Motor neuron (in vitro differentiated cells): ENCODE results near the gene HNRNPU. TPM values are rescaled to one million over a fixed set of nuclear protein-coding genes. Genes with fewer than 3 reads are reported as not detected.
"Not testable (repeated sequence)": the region's sequence is repeated elsewhere in the genome, so short reads cannot be mapped to it uniquely, and the experiment has no call there.

Experiments
- ATAC-seq, 8 experiments: fragments of 200-7000 bp; cut with Tn5 transposase; replicated peaks in 6 of 8; 2 replicates each; pipeline ENCODE4 v1.8.0; 2021; ENCODE audit warnings: mild to moderate bottlenecking in 8 of 8, moderate library complexity in 8 of 8
- H3K27ac ChIP-seq, 2 donors: fragments of 250-450 bp; sonication (Bioruptor Pico); 2 replicates each; pipeline ENCODE4 v1.9.0; 2021; ENCODE audit warnings: antibody characterized with exemption in 2 of 2, mild to moderate bottlenecking in 2 of 2, moderate library complexity in 1 of 2
- H3K4me1 ChIP-seq, 2 donors: fragments of 250-450 bp; sonication (Bioruptor Pico); replicated peaks in 1 of 2; 2 replicates each; pipeline ENCODE4 v1.6.1; 2021; ENCODE audit warnings: antibody characterized with exemption in 2 of 2, mild to moderate bottlenecking in 2 of 2, moderate library complexity in 1 of 2
- H3K4me3 ChIP-seq, 5 donors: fragments of 250-450 bp; sonication (Bioruptor Pico); 2 replicates each; pipeline ENCODE4 v1.9.0; 2021; ENCODE audit warnings: antibody characterized with exemption in 5 of 5, mild to moderate bottlenecking in 5 of 5, moderate library complexity in 4 of 5
- WGBS, 10 experiments: fragments of 450-650 bp; shearing (Covaris generic); methylation state at CpG; one replicate each; pipeline ENCODE4 v1.0.0; 2022; 5-methylcytosine and 5-hydroxymethylcytosine counted together
- in situ Hi-C, 9 experiments: fragments of 400-800 bp; cut with MboI; loops; one replicate each; pipeline ENCODE4 v1.15.0; 2021; ENCODE audit warnings: low sequenced_read_pairs in 9 of 9, low pct_unique_long_range_greater_than_20kb in 2 of 9; ENCODE audit not compliant: unreplicated experiment in 9 of 9
- total RNA-seq, 8 experiments: library from RNA; unstranded; fragments of 300-600 nt; gene quantifications; 2 replicates each; pipeline versions ENCODE4 v1.2.3 to v1.2.4, GENCODE V29; 2022

HNRNPU gene
- total RNA-seq, 8 experiments from 2014 or later: 243 to 657 (median 314) TPM

DNA sequence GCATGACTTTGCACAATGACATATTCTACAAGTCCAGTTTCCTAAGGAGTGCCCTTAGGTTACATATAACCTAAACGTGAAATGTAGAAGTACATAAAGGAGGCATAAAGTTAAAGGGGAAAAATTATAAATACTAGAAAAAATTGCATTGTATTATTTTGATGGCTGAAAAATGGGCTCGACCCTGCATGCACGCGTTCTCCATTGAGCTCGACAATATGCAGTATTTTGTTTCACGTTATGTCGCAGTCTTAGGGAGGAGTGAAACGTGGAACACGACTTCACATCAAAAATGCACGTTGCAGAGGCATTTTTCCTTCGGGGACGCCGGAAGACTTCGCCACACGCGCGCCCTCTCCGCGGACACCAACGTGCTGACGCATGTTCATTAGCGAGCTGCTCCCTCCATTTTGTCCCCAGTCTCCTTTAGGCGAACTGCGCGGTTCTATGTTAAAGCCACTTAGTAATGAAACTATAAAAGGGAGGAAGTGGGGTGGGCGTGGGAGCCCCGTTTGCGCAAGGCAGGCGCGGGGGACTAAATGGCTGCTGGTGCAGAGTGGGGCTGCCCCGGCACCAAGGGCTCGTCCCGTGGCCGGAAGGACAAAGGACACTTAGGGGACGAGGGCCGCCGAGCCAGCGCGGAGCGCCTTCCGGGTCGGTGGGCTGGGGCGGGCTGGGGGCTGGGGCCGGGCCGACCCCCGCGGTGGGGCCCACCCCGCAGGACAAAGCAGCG lies 29.6 kb downstream of the HNRNPU start:
- in situ Hi-C loops: no loop called here
- peak; percentile 43 to 84 (median 81) for ATAC-seq
- 0 to 4% (median 0%) methylated on average over 6 to 25 of the region's 49 CpGs; no CpG with 5 or more reads in 1 of the 10 experiments for WGBS, 10 experiments
- H3K27ac ChIP-seq: peak overlapping the region; percentile 99
- H3K4me3 ChIP-seq: peak overlapping the region; percentile 57 to 85 (median 67)
- peaks cover 21 to 28% of the 10 kb centered on the region in 2 donors for H3K4me1 ChIP-seq

DNA sequence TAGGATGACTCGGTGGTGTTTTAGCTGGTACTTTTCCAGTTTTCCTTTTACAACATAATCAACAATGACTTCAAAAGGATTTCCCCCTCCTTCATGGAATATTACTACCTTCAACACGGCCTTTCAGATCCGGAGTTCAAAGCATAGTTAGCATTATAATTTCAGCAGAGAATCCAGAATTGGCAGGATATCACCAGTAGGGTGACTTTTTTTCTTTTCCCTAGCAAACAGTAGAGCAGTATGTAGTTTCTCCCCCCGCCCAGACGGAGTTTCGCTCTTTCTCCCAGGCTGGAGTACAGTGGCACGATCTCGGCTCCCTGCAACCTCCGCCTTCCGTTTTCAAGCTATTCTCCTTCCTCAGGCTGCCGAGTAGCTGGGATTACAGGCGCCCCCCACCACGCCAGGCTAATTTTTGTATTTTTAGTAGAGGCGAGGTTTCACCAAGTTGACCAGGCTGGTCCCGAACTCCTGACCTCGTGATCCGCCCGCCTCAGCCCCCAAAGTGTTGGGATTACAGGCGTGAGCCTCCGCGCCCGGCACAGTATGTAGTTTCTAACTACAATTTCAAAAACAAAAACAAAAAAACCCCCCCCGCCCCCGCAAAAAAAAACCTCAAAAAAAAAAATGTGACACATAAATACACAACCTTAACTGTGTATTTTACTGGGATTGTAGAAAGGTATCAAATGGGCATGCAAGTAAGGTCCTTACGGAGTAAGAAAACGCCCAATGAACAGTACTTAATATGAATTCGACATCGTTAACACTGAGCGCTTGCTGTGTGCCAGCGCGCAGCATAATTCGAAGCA lies 30.4 kb downstream of the HNRNPU start:
- Histone ChIP-seq H3K4me3 (peak overlapping the region; percentile 57 to 85 (median 67)), H3K4me1 (peaks cover 21 to 27% of the 10 kb centered on the region in 2 donors), H3K27ac (peak overlapping the region; percentile 99)
- ATAC-seq: peak; percentile 2 to 45 (median 15)
- in situ Hi-C loops: no loop called here
- 1 to 60% (median 7%) methylated on average over 3 to 32 of the region's 32 CpGs for WGBS, 10 experiments

DNA sequence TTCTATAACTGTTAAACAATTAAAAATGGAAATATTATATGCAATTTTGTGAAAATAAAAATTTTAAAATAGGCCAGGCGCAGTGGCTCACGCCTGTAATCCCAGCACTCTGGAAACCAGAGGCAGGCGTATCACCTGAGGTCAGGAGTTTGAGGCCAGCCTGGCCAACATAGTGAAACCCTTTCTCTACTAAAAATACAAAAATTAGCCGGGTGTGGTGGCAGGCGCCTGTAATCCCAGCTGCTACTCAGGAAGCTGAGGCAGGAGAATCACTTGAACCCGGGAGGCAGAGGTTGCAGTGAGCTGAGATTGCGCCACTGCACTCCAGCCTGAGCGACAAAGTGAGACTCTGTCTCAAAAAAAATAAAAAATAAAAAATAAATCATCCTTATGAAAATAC lies 31.1 kb downstream of the HNRNPU start:
- ATAC-seq, in situ Hi-C loops: not testable (repeated sequence)
- 29 to 85% (median 76%) methylated on average over 3 to 8 of the region's 8 CpGs; no CpG with 5 or more reads in 1 of the 10 experiments for WGBS, 10 experiments
- Histone ChIP-seq H3K27ac (peak overlapping the region; percentile 99), H3K4me1 (peaks cover 20 to 21% of the 10 kb centered on the region in 2 donors), H3K4me3 (peak overlapping the region; percentile 57 to 85 (median 67))

DNA sequence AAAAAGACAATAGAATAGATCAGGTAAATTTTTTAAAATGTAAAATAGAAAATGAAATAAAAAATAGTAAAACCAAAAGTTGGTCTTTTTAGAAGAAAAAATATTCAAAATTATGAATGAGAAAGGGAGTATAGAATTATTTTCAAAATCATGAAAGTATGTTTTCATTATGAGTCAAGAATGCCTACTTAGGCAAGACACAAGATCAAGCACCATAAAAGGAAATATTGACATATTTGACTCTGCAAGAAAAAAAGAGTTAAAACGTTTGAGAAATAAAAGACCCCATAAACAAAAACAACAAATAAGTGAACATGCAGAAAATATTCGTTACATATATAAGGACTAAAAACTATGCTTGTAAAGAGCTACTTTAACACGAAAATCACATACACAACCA lies 33.7 kb downstream of the HNRNPU start:
- Histone ChIP-seq H3K27ac (no peak overlapping the region), H3K4me3 (no peak overlapping the region), H3K4me1 (peaks cover 8 to 9% of the 10 kb centered on the region in 2 donors)
- in situ Hi-C loops: no loop called here
- ATAC-seq: no peak
- WGBS, 10 experiments: 51 to 94% (median 72%) methylated on average over 2 to 3 of the region's 3 CpGs

DNA sequence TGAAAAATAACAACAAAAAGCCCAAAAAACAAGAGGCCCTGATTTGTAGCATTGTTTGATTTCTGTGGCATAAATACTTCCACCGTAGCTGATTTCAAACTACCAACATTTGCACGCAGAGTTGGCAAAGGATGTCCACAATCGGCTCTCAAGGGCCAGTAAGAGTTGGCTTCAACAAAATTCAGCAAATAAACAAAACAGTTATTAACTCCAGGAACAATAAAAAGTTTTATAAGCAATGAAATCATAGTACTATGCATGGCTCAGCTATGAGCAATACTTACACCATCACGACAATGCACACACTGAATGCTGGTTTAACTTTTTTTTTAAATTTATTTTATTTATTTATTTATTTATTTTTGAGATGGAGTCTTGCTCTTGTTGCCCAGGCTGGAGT lies 37.6 kb downstream of the HNRNPU start:
- Histone ChIP-seq H3K4me3 (no peak overlapping the region), H3K27ac (no peak overlapping the region), H3K4me1 (peaks cover 0 to 2% of the 10 kb centered on the region in 2 donors)
- 74 to 100% (median 89%) methylated on average over 1 to 4 of the region's 4 CpGs; no CpG with 5 or more reads in 1 of the 10 experiments for WGBS, 10 experiments
- in situ Hi-C loops: no loop called here
- ATAC-seq: no peak

DNA sequence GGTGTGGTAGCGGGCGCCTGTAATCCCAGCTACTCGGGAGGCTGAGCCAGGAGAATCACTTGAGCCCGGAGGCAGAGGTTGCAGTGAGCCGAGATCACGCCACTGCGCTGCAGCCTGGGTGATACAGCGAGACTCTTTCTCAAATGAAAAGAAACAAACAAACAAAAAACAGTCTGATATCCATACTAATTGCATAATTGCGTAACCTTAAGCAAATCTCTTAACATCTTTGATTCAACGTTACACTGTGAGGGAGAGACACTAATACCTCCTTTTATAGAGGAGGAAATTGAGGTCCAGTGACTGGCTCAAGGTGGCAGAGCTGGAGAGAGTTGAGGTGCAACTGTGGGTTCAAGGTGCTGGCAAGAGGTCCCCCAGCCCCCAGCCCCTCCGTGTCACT lies 41.5 kb downstream of the HNRNPU start:
- ATAC-seq: no peak
- Histone ChIP-seq H3K4me3 (no peak overlapping the region), H3K4me1 (peaks cover 0 to 2% of the 10 kb centered on the region in 2 donors), H3K27ac (no peak overlapping the region)
- 40 to 100% (median 92%) methylated on average over 1 to 10 of the region's 11 CpGs; no CpG with 5 or more reads in 2 of the 10 experiments for WGBS, 10 experiments
- in situ Hi-C loops: loop anchor here in 1 of 9 experiments (25.0 kb wide), 1 partner anchor 211 kb away; no protein-coding TSS in a partner anchor

DNA sequence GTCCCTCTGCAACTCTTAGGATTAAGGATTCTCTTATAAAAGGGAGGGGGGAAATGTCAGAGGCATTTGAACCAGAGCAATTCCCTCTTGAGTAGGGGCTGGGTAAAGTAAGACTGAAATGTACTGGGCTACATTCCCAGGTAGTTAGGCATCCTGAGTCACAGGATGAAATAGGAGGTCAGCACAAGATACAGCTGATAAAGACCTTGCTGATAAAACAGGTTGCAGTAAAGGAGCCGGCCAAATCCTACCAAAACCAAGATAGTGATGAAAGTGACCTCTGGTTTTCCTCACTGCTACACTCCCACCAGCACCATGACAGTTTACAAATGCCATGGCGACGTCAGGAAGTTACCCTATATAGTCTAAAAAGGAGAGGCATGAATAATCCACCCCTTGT lies 43.2 kb downstream of the HNRNPU start:
- no peak overlapping the region for H3K4me3 ChIP-seq
- peak in 1 of 8 experiments; percentile 38 for ATAC-seq
- in situ Hi-C loops: loop anchor here in 1 of 9 experiments (25.0 kb wide), 1 partner anchor 209 kb away; no protein-coding TSS in a partner anchor
- no peak overlapping the region for H3K27ac ChIP-seq
- H3K4me1 ChIP-seq: peaks cover 0 to 2% of the 10 kb centered on the region in 2 donors
- WGBS, 10 experiments: 20 to 100% (median 67%) methylated on average over 1 to 3 of the region's 3 CpGs; no CpG with 5 or more reads in 3 of the 10 experiments

DNA sequence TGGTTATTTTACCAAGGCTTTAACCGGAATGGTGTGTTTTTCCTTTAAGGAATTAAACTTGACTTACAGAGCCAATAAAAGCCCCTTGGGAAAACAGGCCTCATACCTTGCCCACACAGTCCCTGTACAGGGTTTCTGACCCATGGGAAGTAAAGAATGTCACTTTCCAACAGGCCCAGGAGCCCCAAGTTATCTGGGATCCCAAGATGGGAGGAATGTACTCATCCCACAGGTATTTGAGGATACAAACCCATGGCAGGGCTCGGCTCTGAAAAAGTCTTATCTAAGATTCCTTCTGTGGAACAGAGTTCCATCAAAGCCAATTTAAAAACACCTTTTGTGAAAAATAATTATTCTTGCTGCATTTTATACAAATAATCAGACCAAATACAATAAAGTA lies 44.2 kb downstream of the HNRNPU start:
- Histone ChIP-seq H3K27ac (no peak overlapping the region), H3K4me1 (no peaks in the 10 kb centered on the region), H3K4me3 (no peak overlapping the region)
- no peak for ATAC-seq
- 79 to 100% (median 96%) methylated on average over 1 to 2 of the region's 2 CpGs; no CpG with 5 or more reads in 3 of the 10 experiments for WGBS, 10 experiments
- in situ Hi-C loops: loop anchor here in 1 of 9 experiments (25.0 kb wide), 1 partner anchor 208 kb away; no protein-coding TSS in a partner anchor

DNA sequence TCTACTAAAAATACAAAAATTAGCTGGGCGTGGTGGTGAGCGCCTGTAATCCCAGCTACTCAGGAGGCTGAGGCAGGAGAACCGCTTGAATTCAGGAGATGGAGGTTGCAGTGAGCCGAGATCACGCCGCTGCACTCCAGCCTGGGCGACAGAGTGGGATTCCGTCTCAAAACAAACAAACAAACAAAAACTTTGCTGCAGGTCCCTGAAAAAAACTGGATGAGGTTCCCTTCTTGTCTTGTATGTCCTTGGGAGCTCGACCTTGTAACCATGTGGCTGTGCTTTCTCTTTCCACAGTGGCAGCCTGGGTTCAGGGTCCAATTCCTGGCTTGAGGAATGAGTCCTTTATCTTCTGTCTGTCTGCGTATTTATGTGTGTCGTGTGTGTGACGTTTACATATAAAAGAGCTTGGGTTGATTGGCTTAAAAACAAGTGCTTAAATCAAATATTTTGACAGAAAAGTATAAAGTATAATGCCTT lies 46.9 kb downstream of the HNRNPU start:
- 50 to 94% (median 73%) methylated on average over 3 to 12 of the region's 12 CpGs; no CpG with 5 or more reads in 1 of the 10 experiments for WGBS, 10 experiments
- in situ Hi-C loops: loop anchor here in 1 of 9 experiments (25.0 kb wide), 1 partner anchor 205 kb away; no protein-coding TSS in a partner anchor

DNA sequence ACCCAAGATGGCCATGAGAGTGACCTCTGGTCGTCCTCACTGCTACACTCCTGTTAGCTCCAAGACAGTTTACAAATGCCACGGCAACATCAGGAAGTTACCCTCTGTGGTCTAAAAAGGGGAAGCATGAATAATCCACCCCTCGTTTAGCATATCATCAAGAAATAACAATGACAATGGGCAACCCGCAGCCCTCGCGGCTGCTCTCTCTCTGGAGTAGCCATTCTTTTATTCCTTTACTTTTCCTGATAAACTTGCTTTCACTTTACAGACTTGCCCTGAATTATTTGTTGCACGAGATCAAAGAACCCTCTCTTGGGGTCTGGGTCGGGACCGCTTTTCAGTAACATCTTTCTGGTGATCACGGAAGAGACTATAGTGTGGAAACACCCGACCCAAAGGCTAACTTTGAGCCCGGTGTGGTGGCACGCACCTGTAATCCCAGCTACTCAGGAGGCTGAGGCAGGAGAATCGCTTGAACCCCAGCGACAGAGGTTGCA lies 48.7 kb downstream of the HNRNPU start:
- Histone ChIP-seq H3K4me1 (no peaks in the 10 kb centered on the region), H3K4me3 (no peak overlapping the region), H3K27ac (no peak overlapping the region)
- 0 to 69% (median 32%) methylated on average over 1 to 15 of the region's 15 CpGs; no CpG with 5 or more reads in 1 of the 10 experiments for WGBS, 10 experiments
- ATAC-seq: peak in 3 of 8 experiments; percentile 33 to 44 (median 40)
- in situ Hi-C loops: loop anchor here in 1 of 9 experiments (25.0 kb wide), 1 partner anchor 203 kb away; no protein-coding TSS in a partner anchor

More for the DNA sequence above, 46.9 kb downstream of the HNRNPU start:
- no peak overlapping the region for H3K27ac ChIP-seq
- no peaks in the 10 kb centered on the region for H3K4me1 ChIP-seq
- no peak for ATAC-seq
- H3K4me3 ChIP-seq: no peak overlapping the region

DNA sequence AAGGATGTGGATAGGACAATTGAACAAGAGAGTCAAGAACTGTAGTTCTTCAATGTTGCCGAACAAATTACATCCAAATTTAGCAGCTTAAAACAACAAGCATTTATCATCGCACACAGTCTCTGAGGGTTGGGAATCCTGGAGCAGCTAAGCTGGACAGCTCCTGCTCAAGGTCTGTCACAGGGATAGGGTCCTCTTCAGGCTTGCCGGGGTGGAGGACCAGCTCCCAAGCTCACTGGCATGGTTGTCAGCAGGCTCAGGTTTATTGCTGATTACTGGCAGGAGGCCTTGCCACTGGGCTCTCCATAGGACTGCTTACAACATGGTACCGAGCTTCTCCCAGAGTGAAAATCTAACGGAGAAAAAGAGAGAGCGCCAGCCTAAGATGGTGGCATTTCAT lies 51.0 kb downstream of the HNRNPU start:
- 40 to 100% (median 94%) methylated on average over 1 to 6 of the region's 6 CpGs; no CpG with 5 or more reads in 2 of the 10 experiments for WGBS, 10 experiments
- in situ Hi-C loops: loop anchor here in 1 of 9 experiments (25.0 kb wide), 1 partner anchor 201 kb away; no protein-coding TSS in a partner anchor
- ATAC-seq: no peak

DNA sequence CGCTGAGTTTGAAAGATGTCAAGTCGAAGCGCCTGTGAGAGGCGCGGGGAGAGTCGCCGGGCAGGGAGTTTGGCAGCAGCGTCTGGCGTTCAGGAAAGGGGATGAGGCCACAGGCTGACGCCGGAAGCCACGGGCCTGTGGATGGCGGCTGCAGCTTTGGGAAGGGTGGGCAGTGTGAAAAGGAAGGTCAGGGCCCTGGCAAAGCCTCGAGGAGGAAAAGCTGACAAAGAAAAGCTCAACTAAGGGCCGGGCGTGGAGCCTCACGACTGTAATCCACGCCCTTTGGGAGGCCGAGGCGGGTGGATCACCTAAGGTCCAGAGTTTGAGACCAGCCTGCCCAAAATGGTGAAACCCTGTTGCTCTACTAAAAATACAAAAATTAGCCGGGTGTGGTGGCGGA lies 54.1 kb downstream of the HNRNPU start:
- WGBS, 10 experiments: 83 to 100% (median 88%) methylated on average over 2 to 22 of the region's 22 CpGs; no CpG with 5 or more reads in 2 of the 10 experiments
- no peak for ATAC-seq
- no peak overlapping the region for H3K4me3 ChIP-seq
- H3K27ac ChIP-seq: no peak overlapping the region
- no peaks in the 10 kb centered on the region for H3K4me1 ChIP-seq
- in situ Hi-C loops: loop anchor here in 1 of 9 experiments (25.0 kb wide), 1 partner anchor 198 kb away; no protein-coding TSS in a partner anchor

More for the DNA sequence above, 51.0 kb downstream of the HNRNPU start:
- no peaks in the 10 kb centered on the region for H3K4me1 ChIP-seq
- no peak overlapping the region for H3K4me3 ChIP-seq
- H3K27ac ChIP-seq: no peak overlapping the region
